Adrenal gland (tissue), 5 donors: ENCODE results near the gene CCNK.

Experiments
- CTCF ChIP-seq, 6 experiments: fragments of 450-650 bp in 4 of 6; fragments of 200-600 bp in 2 of 6; sonication (generic) in 1 of 6; IDR thresholded peaks; 1 replicate in 5 of 6; 2 replicates in 1 of 6; pipeline versions ENCODE4 v1.5.1 to v1.8.0; 2016 to 2021; ENCODE audit warnings: antibody characterized with exemption in 6 of 6, mild to moderate bottlenecking in 2 of 6, moderate library complexity in 1 of 6
- POLR2A ChIP-seq, 2 donors: fragments of 450-650 bp; IDR thresholded peaks; one replicate each; pipeline ENCODE4 v1.6.1; 2017; ENCODE audit warnings: antibody characterized with exemption in 2 of 2, mild to moderate bottlenecking in 2 of 2, moderate library complexity in 1 of 2
- donor health status: DM: no; HTN: no; CAD: no.

DNA sequence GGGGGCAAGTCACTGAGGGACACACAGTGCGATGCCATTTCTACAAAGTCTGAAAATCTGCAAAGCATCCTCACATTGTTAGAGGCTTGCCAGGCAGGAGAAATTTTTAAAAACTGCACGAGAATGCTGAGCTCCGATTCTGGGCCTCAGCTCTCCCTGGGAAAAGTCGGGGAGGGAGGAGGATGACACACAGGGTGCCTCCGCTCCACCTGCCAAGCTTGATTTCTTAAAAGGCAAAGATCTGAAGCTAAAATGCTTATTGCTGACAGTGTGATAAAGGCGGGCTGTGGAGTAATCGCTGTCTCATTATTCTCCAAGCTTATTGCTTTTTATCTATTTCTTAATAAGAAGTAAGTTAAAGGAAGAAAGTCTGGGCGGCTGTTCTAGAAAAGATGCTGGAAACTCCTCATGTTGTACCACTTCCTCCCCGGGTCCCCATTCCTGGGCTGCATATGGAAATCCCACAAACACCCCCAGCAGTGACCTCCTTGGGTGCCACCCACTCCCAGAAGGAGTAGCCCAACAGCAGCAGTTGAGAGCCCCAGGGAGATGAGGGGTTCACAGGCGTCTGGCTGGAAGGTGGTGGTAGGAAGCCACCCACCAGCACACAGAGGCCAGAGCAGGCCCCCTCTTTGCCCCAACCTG lies 67.8 kb downstream of the CCNK start:
- no peak for TF ChIP-seq POLR2A (IDR thresholded peaks at IDR 0.05)
- TF ChIP-seq CTCF (IDR thresholded peaks at IDR 0.05) = no peak
